ENCODE measurements around the gene MCM10. TPM values are rescaled to one million over a fixed set of nuclear protein-coding genes. Genes with fewer than 3 reads are reported as not detected.

Gene MCM10
- polyA plus RNA-seq (2013) = 12.6 and 14.3 TPM in 2 replicates

DNA sequence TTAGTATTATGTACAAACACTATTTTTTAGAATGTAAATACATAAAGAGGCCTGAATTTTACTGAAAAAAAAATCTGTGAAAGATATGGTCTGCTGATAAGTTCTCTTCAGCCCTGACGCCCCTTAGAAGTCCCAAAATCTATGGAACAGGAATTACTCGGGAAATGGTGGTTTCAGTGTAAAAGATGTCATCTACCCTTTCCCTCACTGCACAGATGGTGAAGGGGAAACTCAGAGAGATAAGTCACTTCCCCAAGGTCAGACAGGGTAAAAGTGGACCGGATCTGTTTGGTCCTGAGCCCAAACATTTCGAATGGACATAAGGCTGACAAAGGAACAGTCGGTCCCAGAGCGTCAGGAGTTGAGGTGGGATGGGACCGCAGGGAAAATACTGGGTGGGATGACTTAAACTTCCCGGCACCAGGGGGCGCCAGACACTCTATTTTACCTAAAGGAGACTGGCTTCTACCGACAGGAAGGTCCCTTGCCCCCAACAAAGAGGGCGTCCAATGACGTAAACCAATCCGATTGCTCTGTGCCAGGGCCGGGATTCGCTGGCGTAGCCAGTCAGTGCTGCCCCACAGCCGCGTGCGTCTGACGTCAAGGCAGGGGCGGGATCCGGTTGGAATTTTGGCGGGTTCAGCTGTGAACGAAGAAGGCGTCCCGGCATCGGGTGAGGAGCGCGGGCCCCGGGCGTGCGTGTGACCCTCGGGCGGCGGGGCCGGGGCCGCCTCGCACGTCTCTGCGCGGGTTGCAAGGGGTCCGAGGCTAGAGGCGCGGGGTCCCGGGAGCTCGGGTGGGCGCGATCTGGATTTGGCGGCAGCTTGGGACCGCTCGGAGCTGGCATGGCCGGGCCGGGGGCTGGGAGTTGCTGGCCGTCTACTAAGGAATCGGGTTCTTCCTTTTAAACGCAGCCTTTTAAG lies at the start of gene MCM10:
Gene MCM10, plus strand, starts transcription at position 625 of the 923 bp plus-strand sequence. CDS start 2,645 bp downstream, outside the sequence.
- H2AK5ac ChIP-seq (ENCODE audit: low read length) = no peak within 1 kb of the TSS
- peak within 1 kb of the TSS; percentile 95 for H3K23ac ChIP-seq (ENCODE audit: low read length)
- peaks cover 4% of the 10 kb centered on the region for H3K79me1 ChIP-seq (ENCODE audit: low read length)
- peak within 1 kb of the TSS; percentile 98 for H2AFZ ChIP-seq (ENCODE audit: insufficient read depth, low read length, poor library complexity)
- no peaks in the 10 kb centered on the region for H3K27me3 ChIP-seq (ENCODE audit: insufficient read depth, low read length)
- no CpG with 5 or more reads among the region's 56 CpGs for WGBS (ENCODE audit: extremely low coverage, insufficient coverage, insufficient read length)
- peak; percentile 99 to 100 for DNase-seq
- peak within 1 kb of the TSS; percentile 71 for H3K4ac ChIP-seq (ENCODE audit: low read depth, low read length)
- peak within 1 kb of the TSS; percentile 61 for H3K18ac ChIP-seq (ENCODE audit: low read length)
- peaks cover 0 to 2% of the 10 kb centered on the region in 2 experiments for H3K36me3 ChIP-seq (ENCODE audit: control insufficient read depth in 1 of 2, insufficient read depth in 2 of 2, low read length in 2 of 2)
- peaks cover 3 to 6% of the 10 kb centered on the region in 2 experiments for H3K4me1 ChIP-seq (ENCODE audit: control insufficient read depth in 1 of 2, insufficient read depth in 2 of 2, low read length in 2 of 2)
- H3K4me2 ChIP-seq (ENCODE audit: low read length) = peak within 1 kb of the TSS; percentile 87
- H2BK120ac ChIP-seq (ENCODE audit: insufficient read depth, low read length, poor library complexity) = peak within 1 kb of the TSS; percentile 59
- H2BK5ac ChIP-seq (ENCODE audit: low read depth, low read length, poor library complexity) = peak within 1 kb of the TSS; percentile 34
- peak within 1 kb of the TSS; percentile 65 for H3K9ac ChIP-seq (ENCODE audit: low read length)
- H3K14ac ChIP-seq (ENCODE audit: low read length) = peak within 1 kb of the TSS; percentile 44
- H3K79me2 ChIP-seq (ENCODE audit: control insufficient read depth, insufficient read depth, low read length, poor library complexity) = peaks cover 7% of the 10 kb centered on the region
- peak within 1 kb of the TSS; percentile 91 for H4K8ac ChIP-seq (ENCODE audit: low read depth, low read length)
- peak within 1 kb of the TSS; percentile 50 for H4K12ac ChIP-seq (ENCODE audit: low read depth, low read length)
- peak within 1 kb of the TSS; percentile 91 for H3K4me3 ChIP-seq (ENCODE audit: low read depth, low read length)
- peak within 1 kb of the TSS; percentile 85 for H4K91ac ChIP-seq (ENCODE audit: low read depth, low read length)
- no peaks in the 10 kb centered on the region for H3K9me3 ChIP-seq (ENCODE audit: insufficient read depth, low read depth, low read length)
- no peak within 1 kb of the TSS for H2BK12ac ChIP-seq (ENCODE audit: low read length)
- H3K27ac ChIP-seq (ENCODE audit: low read depth, low read length) = no peak within 1 kb of the TSS

DNA sequence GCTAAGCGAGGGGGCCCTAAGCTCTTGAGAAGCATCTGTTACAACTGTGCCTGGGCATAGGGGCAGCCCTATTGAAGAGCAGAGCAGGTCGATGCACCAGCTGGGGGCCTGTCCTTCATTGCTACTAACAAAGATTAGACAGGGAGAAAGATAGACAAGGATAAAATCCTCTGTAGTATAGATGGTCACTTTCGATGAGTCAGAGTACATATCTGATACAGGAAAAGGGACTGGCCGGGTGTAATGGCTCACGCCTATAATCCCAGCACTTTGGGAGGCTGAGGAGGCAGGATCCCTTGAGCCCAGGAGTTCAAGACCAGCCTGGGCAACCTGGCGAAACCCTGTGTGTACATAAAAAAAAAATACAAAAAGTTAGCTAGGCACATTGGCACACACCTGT lies 47.8 kb upstream of the MCM10 start:
- Histone ChIP-seq H2AFZ (ENCODE audit: insufficient read depth, low read length, poor library complexity) (no peak overlapping the region), H2AK5ac (ENCODE audit: low read length) (no peak overlapping the region), H3K79me2 (ENCODE audit: control insufficient read depth, insufficient read depth, low read length, poor library complexity) (peaks cover 2% of the 10 kb centered on the region), H4K91ac (ENCODE audit: low read depth, low read length) (no peak overlapping the region), H3K9ac (ENCODE audit: low read length) (no peak overlapping the region), H3K79me1 (ENCODE audit: low read length) (peaks cover 6% of the 10 kb centered on the region), H3K14ac (ENCODE audit: low read length) (no peak overlapping the region), H3K27me3 (ENCODE audit: insufficient read depth, low read length) (no peaks in the 10 kb centered on the region), H4K12ac (ENCODE audit: low read depth, low read length) (no peak overlapping the region), H3K18ac (ENCODE audit: low read length) (no peak overlapping the region), H3K9me3 (ENCODE audit: insufficient read depth, low read depth, low read length) (no peaks in the 10 kb centered on the region), H3K4ac (ENCODE audit: low read depth, low read length) (no peak overlapping the region), H2BK12ac (ENCODE audit: low read length) (no peak overlapping the region), H4K8ac (ENCODE audit: low read depth, low read length) (no peak overlapping the region), H3K36me3 (ENCODE audit: control insufficient read depth in 1 of 2, insufficient read depth in 2 of 2, low read length in 2 of 2) (peaks cover 33 to 36% of the 10 kb centered on the region in 2 experiments), H3K4me3 (ENCODE audit: low read depth, low read length) (no peak overlapping the region), H3K4me1 (ENCODE audit: control insufficient read depth in 1 of 2, insufficient read depth in 2 of 2, low read length in 2 of 2) (peaks cover 7 to 10% of the 10 kb centered on the region in 2 experiments), H2BK5ac (ENCODE audit: low read depth, low read length, poor library complexity) (no peak overlapping the region), H3K27ac (ENCODE audit: low read depth, low read length) (no peak overlapping the region), H3K23ac (ENCODE audit: low read length) (no peak overlapping the region), H2BK120ac (ENCODE audit: insufficient read depth, low read length, poor library complexity) (no peak overlapping the region), H3K4me2 (ENCODE audit: low read length) (no peak overlapping the region)
- WGBS (ENCODE audit: extremely low coverage, insufficient coverage, insufficient read length) = no CpG with 5 or more reads among the region's 6 CpGs
- no peak for DNase-seq

DNA sequence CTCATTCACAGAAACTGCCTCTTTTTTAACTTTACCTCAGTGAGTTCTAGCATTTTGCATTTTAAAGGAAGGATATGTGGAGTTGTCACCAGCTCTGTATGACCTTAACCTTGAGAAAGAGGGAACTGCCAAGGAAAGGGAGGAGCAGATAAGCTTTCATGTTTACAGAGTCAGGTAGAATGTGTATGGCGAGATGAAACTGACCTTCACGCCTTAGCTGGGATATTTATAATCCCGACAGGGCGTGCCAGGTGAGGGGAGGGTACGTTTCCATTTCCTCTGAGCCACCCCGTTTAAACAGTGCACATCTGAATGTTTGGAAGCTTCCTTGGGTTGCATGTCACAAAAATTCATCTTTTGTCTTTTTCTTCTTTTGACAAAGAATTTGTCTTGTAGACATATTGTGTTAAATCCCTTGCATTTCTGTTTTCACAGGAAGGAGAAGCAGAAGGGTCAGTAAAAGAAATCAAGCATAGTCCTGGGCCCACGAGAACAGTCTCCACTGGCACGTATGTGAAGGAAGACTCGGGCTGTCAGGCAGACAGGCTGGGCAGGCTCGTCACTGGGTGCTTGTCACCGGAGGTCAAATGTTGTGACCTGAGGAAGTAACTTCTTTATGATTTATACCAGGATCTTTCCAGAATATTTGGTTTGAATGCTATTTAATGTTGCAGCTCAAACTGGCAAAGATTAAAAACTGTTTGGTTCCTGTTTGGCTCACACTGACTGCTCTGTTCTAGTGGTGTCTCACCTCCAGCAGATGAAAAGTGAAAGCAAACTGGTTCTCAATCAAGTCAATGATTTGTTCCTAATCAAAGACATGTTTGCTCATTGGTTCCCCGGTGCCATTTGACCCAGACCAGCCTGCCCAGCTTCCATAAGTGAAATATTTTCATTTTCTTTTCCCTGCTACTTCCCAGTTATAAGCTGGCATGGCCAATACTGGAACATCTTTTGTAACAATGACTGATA lies 45.2 kb upstream of the MCM10 start:
- no peak for DNase-seq
- Histone ChIP-seq H3K79me2 (ENCODE audit: control insufficient read depth, insufficient read depth, low read length, poor library complexity) (no peaks in the 10 kb centered on the region), H3K23ac (ENCODE audit: low read length) (no peak overlapping the region), H4K12ac (ENCODE audit: low read depth, low read length) (no peak overlapping the region), H2BK5ac (ENCODE audit: low read depth, low read length, poor library complexity) (no peak overlapping the region), H2AK5ac (ENCODE audit: low read length) (no peak overlapping the region), H3K18ac (ENCODE audit: low read length) (no peak overlapping the region), H2AFZ (ENCODE audit: insufficient read depth, low read length, poor library complexity) (no peak overlapping the region), H3K14ac (ENCODE audit: low read length) (no peak overlapping the region), H3K36me3 (ENCODE audit: control insufficient read depth in 1 of 2, insufficient read depth in 2 of 2, low read length in 2 of 2) (peaks cover 27 to 29% of the 10 kb centered on the region in 2 experiments), H2BK120ac (ENCODE audit: insufficient read depth, low read length, poor library complexity) (no peak overlapping the region), H3K9me3 (ENCODE audit: insufficient read depth, low read depth, low read length) (no peaks in the 10 kb centered on the region), H2BK12ac (ENCODE audit: low read length) (no peak overlapping the region), H4K91ac (ENCODE audit: low read depth, low read length) (no peak overlapping the region), H3K4me2 (ENCODE audit: low read length) (no peak overlapping the region), H3K4me3 (ENCODE audit: low read depth, low read length) (no peak overlapping the region), H3K4me1 (ENCODE audit: control insufficient read depth in 1 of 2, insufficient read depth in 2 of 2, low read length in 2 of 2) (peaks cover 0 to 2% of the 10 kb centered on the region in 2 experiments), H3K27ac (ENCODE audit: low read depth, low read length) (no peak overlapping the region), H3K4ac (ENCODE audit: low read depth, low read length) (no peak overlapping the region), H4K8ac (ENCODE audit: low read depth, low read length) (no peak overlapping the region), H3K27me3 (ENCODE audit: insufficient read depth, low read length) (no peaks in the 10 kb centered on the region), H3K79me1 (ENCODE audit: low read length) (peaks cover 2% of the 10 kb centered on the region), H3K9ac (ENCODE audit: low read length) (no peak overlapping the region)
- WGBS (ENCODE audit: extremely low coverage, insufficient coverage, insufficient read length) = no CpG with 5 or more reads among the region's 12 CpGs

Measured in trophoblast cell (in vitro differentiated cells and primary cell).